ENCODE measurements around the gene MKRN1.

DNA sequence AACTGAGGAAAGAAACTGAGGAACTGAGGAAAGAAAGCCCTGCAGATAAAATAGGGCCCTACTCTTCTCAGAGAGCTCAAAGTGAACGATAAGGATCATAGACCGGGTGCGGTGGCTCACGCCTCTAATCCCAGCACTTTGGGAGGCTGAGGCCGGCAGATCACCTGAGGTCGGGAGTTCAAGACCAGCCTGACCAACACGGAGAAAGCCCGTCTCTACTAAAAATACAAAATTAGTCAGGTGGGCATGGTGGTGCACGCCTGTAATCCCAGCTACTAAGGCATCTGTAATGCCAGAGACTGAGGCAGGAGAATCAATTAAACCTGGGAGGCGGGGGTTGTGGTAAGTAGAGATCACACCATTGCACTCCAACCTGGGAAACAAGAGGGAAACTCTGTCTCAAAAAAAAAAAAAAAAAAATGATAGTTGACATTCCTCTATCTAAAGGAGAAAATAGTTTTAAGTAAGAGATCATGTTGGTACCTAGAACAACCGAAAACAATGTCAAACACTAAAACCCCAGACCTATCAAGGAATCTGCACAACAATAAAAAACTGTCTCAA is 2.5 kb downstream of the MKRN1 start:
- TF ChIP-seq, protein P1, sequence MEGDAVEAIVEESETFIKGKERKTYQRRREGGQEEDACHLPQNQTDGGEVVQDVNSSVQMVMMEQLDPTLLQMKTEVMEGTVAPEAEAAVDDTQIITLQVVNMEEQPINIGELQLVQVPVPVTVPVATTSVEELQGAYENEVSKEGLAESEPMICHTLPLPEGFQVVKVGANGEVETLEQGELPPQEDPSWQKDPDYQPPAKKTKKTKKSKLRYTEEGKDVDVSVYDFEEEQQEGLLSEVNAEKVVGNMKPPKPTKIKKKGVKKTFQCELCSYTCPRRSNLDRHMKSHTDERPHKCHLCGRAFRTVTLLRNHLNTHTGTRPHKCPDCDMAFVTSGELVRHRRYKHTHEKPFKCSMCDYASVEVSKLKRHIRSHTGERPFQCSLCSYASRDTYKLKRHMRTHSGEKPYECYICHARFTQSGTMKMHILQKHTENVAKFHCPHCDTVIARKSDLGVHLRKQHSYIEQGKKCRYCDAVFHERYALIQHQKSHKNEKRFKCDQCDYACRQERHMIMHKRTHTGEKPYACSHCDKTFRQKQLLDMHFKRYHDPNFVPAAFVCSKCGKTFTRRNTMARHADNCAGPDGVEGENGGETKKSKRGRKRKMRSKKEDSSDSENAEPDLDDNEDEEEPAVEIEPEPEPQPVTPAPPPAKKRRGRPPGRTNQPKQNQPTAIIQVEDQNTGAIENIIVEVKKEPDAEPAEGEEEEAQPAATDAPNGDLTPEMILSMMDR (conservative IDR thresholded peaks at IDR 0.05; ENCODE audit: low read depth, low read length) = no peak
- TF ChIP-seq FOS (IDR thresholded peaks at IDR 0.05; ENCODE audit: low read depth, low read length) (no peak), RAD21 (IDR thresholded peaks at IDR 0.05; ENCODE audit: low read length) (no peak), POLR2A (IDR thresholded peaks at IDR 0.05; ENCODE audit: low read depth, low read length) (no peak), RFX5 (IDR thresholded peaks at IDR 0.05; ENCODE audit: low read depth, low read length) (no peak), SMC3 (IDR thresholded peaks at IDR 0.05; ENCODE audit: low read depth, low read length) (no peak), MAFK (IDR thresholded peaks at IDR 0.05; ENCODE audit: low read depth, low read length) (no peak), RCOR1 (IDR thresholded peaks at IDR 0.05; ENCODE audit: insufficient replicate concordance, low read length) (no peak), MXI1 (IDR thresholded peaks at IDR 0.05; ENCODE audit: borderline replicate concordance, low read depth, low read length) (no peak), BHLHE40 (IDR thresholded peaks at IDR 0.05; ENCODE audit: low read depth, low read length) (no peak), NFE2L2 (IDR thresholded peaks at IDR 0.05; ENCODE audit: low read depth, low read length) (no peak)

Measured in IMR-90 (cell line).